Measurements from ENCODE around the gene RGL2. TPM values are rescaled to one million over a fixed set of nuclear protein-coding genes. Genes with fewer than 3 reads are reported as not detected.
A peak's percentile ranks its signal among the peaks of the same experiment; 100 is the strongest.

RGL2 gene
- total and polyA plus RNA-seq, 2 of the 4 experiments (the other 2 are of a cell fraction) = 4.1 to 26.9 TPM

DNA sequence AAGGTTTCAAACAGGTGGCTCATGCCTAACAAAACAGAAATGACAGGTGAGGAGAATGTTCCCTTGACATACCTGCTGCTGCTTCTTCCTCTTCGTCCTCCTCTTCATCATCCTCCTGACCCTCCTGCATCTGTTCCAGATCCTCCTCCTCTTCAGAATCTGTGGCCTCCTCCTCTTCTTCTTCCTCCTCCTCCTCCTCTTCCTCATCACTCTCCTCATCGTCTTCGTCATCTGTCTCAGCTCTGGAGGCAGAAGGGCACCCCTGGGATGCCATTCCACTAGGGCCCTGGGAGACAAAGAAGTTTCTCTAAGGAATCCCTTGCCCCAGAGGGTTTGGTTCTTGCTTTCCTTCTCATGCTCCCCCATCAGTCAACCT is 21.2 kb upstream of the RGL2 start:
- peak overlapping the region; percentile 89 for H3K9ac ChIP-seq (ENCODE audit: low read depth, low read length)

More for the DNA sequence above, 21.2 kb upstream of the RGL2 start:
- H4K5ac ChIP-seq (ENCODE audit: low read depth, low read length) = peak overlapping the region; percentile 80
- H3K4me1 ChIP-seq (ENCODE audit: control insufficient read depth, insufficient read depth, low read length) = peaks cover 33% of the 10 kb centered on the region
- no peaks in the 10 kb centered on the region for H3K27me3 ChIP-seq (ENCODE audit: control insufficient read depth, insufficient read depth, low read length)
- H3K4ac ChIP-seq (ENCODE audit: low read depth, low read length) = peak overlapping the region; percentile 98
- H2AFZ ChIP-seq (replicated peaks; ENCODE audit: low read length, poor library complexity) = peak overlapping the region; percentile 71
- H3K14ac ChIP-seq (replicated peaks; ENCODE audit: low read depth, low read length) = peak overlapping the region; percentile 95
- H3K79me1 ChIP-seq (ENCODE audit: low read depth in 1 of 2, low read length in 2 of 2) = peaks cover 30 to 64% of the 10 kb centered on the region in 2 experiments
- intact Hi-C loops (cut with micrococcal nuclease) (no loop called here), in situ Hi-C loops (cut with MboI; ENCODE audit: low sequenced_read_pairs) (no loop called here), dilution Hi-C loops (cut with HindIII; ENCODE audit: low sequenced_read_pairs, unreplicated experiment) (no loop called here)
- ATAC-seq (ENCODE audit: low read depth) (no peak), DNase-seq (no peak)
- H4K20me1 ChIP-seq (ENCODE audit: insufficient read depth, low read length) = peaks cover 10% of the 10 kb centered on the region
- peak overlapping the region; percentile 77 for H2BK20ac ChIP-seq (ENCODE audit: low read depth, low read length)
- peak overlapping the region; percentile 96 for H2AK5ac ChIP-seq (ENCODE audit: low read depth, low read length)
- peak overlapping the region; percentile 74 for H3K18ac ChIP-seq (ENCODE audit: low read depth, low read length)
- no peak for TF ChIP-seq RFX5 (IDR thresholded peaks at IDR 0.05; ENCODE audit: low read depth, low read length)
- no peak for TF ChIP-seq CHD1 (IDR thresholded peaks at IDR 0.05; ENCODE audit: low read depth, low read length)
- TF ChIP-seq, protein P1, sequence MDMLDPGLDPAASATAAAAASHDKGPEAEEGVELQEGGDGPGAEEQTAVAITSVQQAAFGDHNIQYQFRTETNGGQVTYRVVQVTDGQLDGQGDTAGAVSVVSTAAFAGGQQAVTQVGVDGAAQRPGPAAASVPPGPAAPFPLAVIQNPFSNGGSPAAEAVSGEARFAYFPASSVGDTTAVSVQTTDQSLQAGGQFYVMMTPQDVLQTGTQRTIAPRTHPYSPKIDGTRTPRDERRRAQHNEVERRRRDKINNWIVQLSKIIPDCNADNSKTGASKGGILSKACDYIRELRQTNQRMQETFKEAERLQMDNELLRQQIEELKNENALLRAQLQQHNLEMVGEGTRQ (IDR thresholded peaks at IDR 0.05; ENCODE audit: low read depth, low read length) = no peak
- no peak for TF ChIP-seq RCOR1 (IDR thresholded peaks at IDR 0.05; ENCODE audit: insufficient replicate concordance, low read length)
- TF ChIP-seq, protein P2, sequence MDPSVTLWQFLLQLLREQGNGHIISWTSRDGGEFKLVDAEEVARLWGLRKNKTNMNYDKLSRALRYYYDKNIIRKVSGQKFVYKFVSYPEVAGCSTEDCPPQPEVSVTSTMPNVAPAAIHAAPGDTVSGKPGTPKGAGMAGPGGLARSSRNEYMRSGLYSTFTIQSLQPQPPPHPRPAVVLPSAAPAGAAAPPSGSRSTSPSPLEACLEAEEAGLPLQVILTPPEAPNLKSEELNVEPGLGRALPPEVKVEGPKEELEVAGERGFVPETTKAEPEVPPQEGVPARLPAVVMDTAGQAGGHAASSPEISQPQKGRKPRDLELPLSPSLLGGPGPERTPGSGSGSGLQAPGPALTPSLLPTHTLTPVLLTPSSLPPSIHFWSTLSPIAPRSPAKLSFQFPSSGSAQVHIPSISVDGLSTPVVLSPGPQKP (IDR thresholded peaks at IDR 0.05; ENCODE audit: borderline replicate concordance, low read depth, low read length) = no peak
- TF ChIP-seq MXI1 (IDR thresholded peaks at IDR 0.05; ENCODE audit: borderline replicate concordance, low read depth, low read length) = no peak
- no peak for TF ChIP-seq MAZ (IDR thresholded peaks at IDR 0.05; ENCODE audit: borderline replicate concordance, low read depth, low read length)
- TF ChIP-seq RAD21 (IDR thresholded peaks at IDR 0.05; ENCODE audit: low read length) = no peak
- TF ChIP-seq CEBPB (IDR thresholded peaks at IDR 0.05; ENCODE audit: low read depth, low read length) = no peak
- no peak for TF ChIP-seq BHLHE40 (IDR thresholded peaks at IDR 0.05; ENCODE audit: low read depth, low read length)
- no peak for TF ChIP-seq POLR2A (IDR thresholded peaks at IDR 0.05; ENCODE audit: low read depth, low read length)
- TF ChIP-seq MAFK (IDR thresholded peaks at IDR 0.05; ENCODE audit: low read depth, low read length) = no peak
- no peak for TF ChIP-seq NFE2L2 (IDR thresholded peaks at IDR 0.05; ENCODE audit: low read depth, low read length)
- no peak for TF ChIP-seq FOS (IDR thresholded peaks at IDR 0.05; ENCODE audit: low read depth, low read length)
- TF ChIP-seq SMC3 (IDR thresholded peaks at IDR 0.05; ENCODE audit: low read depth, low read length) = no peak
- peak overlapping the region; percentile 98 for H2AK9ac ChIP-seq (replicated peaks; ENCODE audit: low read depth, low read length, poor library complexity)
- peaks cover 28% of the 10 kb centered on the region for H3K36me3 ChIP-seq (ENCODE audit: control insufficient read depth, insufficient read depth, low read length)
- ChIA-PET POLR2A (ENCODE audit: unreplicated experiment) (no interaction called here), CTCF (no interaction called here)
- H3K9me3 ChIP-seq (ENCODE audit: control insufficient read depth, insufficient read depth, low read length) = no peaks in the 10 kb centered on the region
- H3K4me3 ChIP-seq (ENCODE audit: insufficient read depth, low read depth, low read length) = peak overlapping the region; percentile 25
- peak overlapping the region; percentile 86 for H2BK15ac ChIP-seq (ENCODE audit: low read depth, low read length)
- H3K4me2 ChIP-seq (ENCODE audit: low read depth, low read length) = peak overlapping the region; percentile 78
- H4K8ac ChIP-seq (ENCODE audit: low read depth in 2 of 2, low read length in 2 of 2) = peak overlapping the region; percentile 83 to 93
- BruUV-seq (replicated peaks) = no TSS peak
- peak overlapping the region; percentile 96 for H4K91ac ChIP-seq (ENCODE audit: insufficient read depth, low read depth, low read length)
- peak overlapping the region; percentile 94 for H3K23ac ChIP-seq (ENCODE audit: low read depth, low read length)
- H3K9me1 ChIP-seq (ENCODE audit: insufficient read depth, low read length) = peaks cover 22% of the 10 kb centered on the region
- peak overlapping the region; percentile 84 for H3K56ac ChIP-seq (ENCODE audit: extremely low read depth, insufficient read depth, low read length)
- H2BK5ac ChIP-seq (ENCODE audit: low read depth, low read length, poor library complexity, severe bottlenecking) = peak overlapping the region; percentile 97
- H2BK120ac ChIP-seq (ENCODE audit: low read depth, low read length) = peak overlapping the region; percentile 89
- peak overlapping the region; percentile 98 for H3K27ac ChIP-seq (ENCODE audit: insufficient read depth, low read length)
- WGBS, 2 experiments (ENCODE audit: extremely low coverage in 2 of 2, insufficient read length in 1 of 2) = 79% methylated on average over 3 of the region's 3 CpGs; no CpG with 5 or more reads in 1 of the 2 experiments

Data from IMR-90 (cell line).